Measurements from ENCODE around the gene ACOT9. TPM values are rescaled to one million over a fixed set of nuclear protein-coding genes. Genes with fewer than 3 reads are reported as not detected.

Gene ACOT9
- total RNA-seq, 4 donors from 2014 or later: 21.4 to 72.2 (median 27.5) TPM

GRCh38 chrX:23731951-23732350 is 11.1 kb downstream of the ACOT9 start:
- intact Hi-C loops (cut with DNase I; ENCODE audit: low total_unique reads): no loop called here
- H3K4me1 ChIP-seq: no peaks in the 10 kb centered on the region
- H3K9me3 ChIP-seq: no peaks in the 10 kb centered on the region
- no peak for DNase-seq
- H3K27ac ChIP-seq: no peak overlapping the region
- no peak for TF ChIP-seq EP300 (IDR thresholded peaks at IDR 0.05; ENCODE audit: low read depth)
- TF ChIP-seq POLR2A (IDR thresholded peaks at IDR 0.05): no peak
- no peak for TF ChIP-seq CTCF (IDR thresholded peaks at IDR 0.05)
- no peak for TF ChIP-seq POLR2AphosphoS5 (IDR thresholded peaks at IDR 0.05)
- WGBS, 2 donors (ENCODE audit: low coverage in 1 of 2): 79 to 86% methylated on average over 1 of the region's 1 CpG
- no peaks in the 10 kb centered on the region for H3K27me3 ChIP-seq
- no peaks in the 10 kb centered on the region for H3K36me3 ChIP-seq
- no peak overlapping the region for H3K4me3 ChIP-seq
- in situ Hi-C loops (cut with MboI; ENCODE audit: low pct_ligation_motif_present in 1 of 4, low pct_unique_long_range_greater_than_20kb in 1 of 4, low sequenced_read_pairs in 3 of 4): no loop called here

- in situ Hi-C loops (cut with MboI; ENCODE audit: low pct_ligation_motif_present in 1 of 4, low pct_unique_long_range_greater_than_20kb in 1 of 4, low sequenced_read_pairs in 3 of 4): no loop called here
- no peaks in the 10 kb centered on the region for H3K9me3 ChIP-seq
Measured at GRCh38 chrX:23729214-23729613, 13.9 kb downstream of the ACOT9 start.

GRCh38 chrX:23727206-23727605 is 15.9 kb downstream of the ACOT9 start:
- no peaks in the 10 kb centered on the region for H3K9me3 ChIP-seq
- H3K4me3 ChIP-seq: no peak overlapping the region
- in situ Hi-C loops (cut with MboI; ENCODE audit: low pct_ligation_motif_present in 1 of 4, low pct_unique_long_range_greater_than_20kb in 1 of 4, low sequenced_read_pairs in 3 of 4) (no loop called here), intact Hi-C loops (cut with DNase I; ENCODE audit: low total_unique reads) (no loop called here)
- no peak for TF ChIP-seq EP300 (IDR thresholded peaks at IDR 0.05; ENCODE audit: low read depth)
- no peak for TF ChIP-seq POLR2A (IDR thresholded peaks at IDR 0.05)
- TF ChIP-seq CTCF (IDR thresholded peaks at IDR 0.05): no peak
- TF ChIP-seq POLR2AphosphoS5 (IDR thresholded peaks at IDR 0.05): no peak
- H3K36me3 ChIP-seq: peaks cover 0 to 5% (median 0%) of the 10 kb centered on the region in 4 donors
- H3K27ac ChIP-seq: no peak overlapping the region
- no peaks in the 10 kb centered on the region for H3K4me1 ChIP-seq
- WGBS, 2 donors (ENCODE audit: low coverage in 1 of 2): 84 to 100% methylated on average over 2 to 3 of the region's 3 CpGs
- no peaks in the 10 kb centered on the region for H3K27me3 ChIP-seq
- no peak for DNase-seq

More at GRCh38 chrX:23729214-23729613, 13.9 kb downstream of the ACOT9 start:
- Histone ChIP-seq H3K4me3 (no peak overlapping the region), H3K4me1 (no peaks in the 10 kb centered on the region), H3K27me3 (no peaks in the 10 kb centered on the region), H3K27ac (no peak overlapping the region), H3K36me3 (no peaks in the 10 kb centered on the region)
- TF ChIP-seq POLR2AphosphoS5 (IDR thresholded peaks at IDR 0.05) (no peak), CTCF (IDR thresholded peaks at IDR 0.05) (no peak), EP300 (IDR thresholded peaks at IDR 0.05; ENCODE audit: low read depth) (no peak), POLR2A (IDR thresholded peaks at IDR 0.05) (no peak)
- DNase-seq: no peak
- intact Hi-C loops (cut with DNase I; ENCODE audit: low total_unique reads): no loop called here
- WGBS, 2 donors (ENCODE audit: low coverage in 1 of 2): 79% methylated on average over 1 of the region's 1 CpG; no CpG with 5 or more reads in 1 of the 2 donors

- intact Hi-C loops (cut with DNase I; ENCODE audit: low total_unique reads): no loop called here
- H3K36me3 ChIP-seq: peaks cover 0 to 5% (median 0%) of the 10 kb centered on the region in 4 donors
Measured at GRCh38 chrX:23726191-23726590, 16.9 kb downstream of the ACOT9 start.

GRCh38 chrX:23720117-23720677 is 22.9 kb downstream of the ACOT9 start:
- H3K27ac ChIP-seq: no peak overlapping the region
- in situ Hi-C loops (cut with MboI; ENCODE audit: low pct_ligation_motif_present in 1 of 4, low pct_unique_long_range_greater_than_20kb in 1 of 4, low sequenced_read_pairs in 3 of 4) (no loop called here), intact Hi-C loops (cut with DNase I; ENCODE audit: low total_unique reads) (no loop called here)
- H3K27me3 ChIP-seq: no peaks in the 10 kb centered on the region
- H3K4me1 ChIP-seq: no peaks in the 10 kb centered on the region
- no peak overlapping the region for H3K4me3 ChIP-seq
- 74 to 95% methylated on average over 4 to 8 of the region's 8 CpGs for WGBS, 2 donors (ENCODE audit: low coverage in 1 of 2)
- H3K9me3 ChIP-seq: no peaks in the 10 kb centered on the region
- TF ChIP-seq POLR2AphosphoS5 (IDR thresholded peaks at IDR 0.05): no peak
- TF ChIP-seq CTCF (IDR thresholded peaks at IDR 0.05): no peak
- peaks cover 0 to 5% (median 0%) of the 10 kb centered on the region in 4 donors for H3K36me3 ChIP-seq
- DNase-seq: no peak

More at GRCh38 chrX:23726191-23726590, 16.9 kb downstream of the ACOT9 start:
- H3K4me3 ChIP-seq: no peak overlapping the region
- H3K4me1 ChIP-seq: no peaks in the 10 kb centered on the region
- DNase-seq: no peak
- H3K27me3 ChIP-seq: no peaks in the 10 kb centered on the region
- no peak overlapping the region for H3K27ac ChIP-seq
- no peaks in the 10 kb centered on the region for H3K9me3 ChIP-seq
- in situ Hi-C loops (cut with MboI; ENCODE audit: low pct_ligation_motif_present in 1 of 4, low pct_unique_long_range_greater_than_20kb in 1 of 4, low sequenced_read_pairs in 3 of 4): no loop called here
- TF ChIP-seq EP300 (IDR thresholded peaks at IDR 0.05; ENCODE audit: low read depth): no peak
- WGBS, 2 donors (ENCODE audit: low coverage in 1 of 2): 75 to 91% methylated on average over 6 of the region's 6 CpGs

Data from transverse colon (tissue), 4 donors.